GM21515 (cell line): ENCODE results near the gene SLC66A2.
"Not testable (repeated sequence)": the region's sequence is repeated elsewhere in the genome, so short reads cannot be mapped to it uniquely, and the experiment has no call there.

Source experiments
- ATAC-seq: cut with Tn5 transposase; IDR thresholded peaks from one replicate; pipeline ENCODE4 v1.9.1; 2021; ENCODE audit not compliant: unreplicated experiment

SLC66A2 gene

DNA sequence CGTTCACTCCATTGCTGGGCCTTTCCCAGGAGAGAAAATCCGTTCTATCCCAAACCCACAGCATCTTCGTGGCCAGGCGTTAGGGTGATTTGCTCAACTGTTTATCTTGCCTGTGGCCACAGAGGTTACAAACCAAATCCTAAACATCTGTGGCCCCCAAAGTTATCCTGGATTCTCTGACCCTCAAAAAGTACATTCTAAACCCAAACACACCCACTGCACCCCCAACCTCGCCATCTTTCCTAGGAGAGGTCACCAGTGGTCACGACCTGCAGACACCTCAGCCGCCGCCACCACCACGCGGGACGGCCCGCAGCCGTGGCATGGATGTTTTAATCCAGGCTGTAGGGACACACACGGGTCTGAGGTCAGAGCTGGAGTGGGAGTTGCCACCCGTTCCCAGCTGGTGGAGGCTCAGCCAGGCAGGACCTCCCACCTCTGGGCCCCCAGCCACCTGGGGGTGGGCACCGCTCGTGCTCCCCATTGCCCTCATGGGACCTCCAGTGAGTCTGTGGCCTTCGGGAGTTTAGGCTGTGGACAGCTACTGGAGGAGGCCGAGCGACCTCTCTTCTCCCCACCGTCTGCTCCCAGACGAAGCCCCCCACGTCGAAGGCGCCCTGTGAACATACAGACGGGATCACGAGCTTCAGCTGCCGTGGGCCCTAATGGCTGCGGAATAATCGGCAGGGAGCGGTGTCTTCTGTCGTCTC is 81.7 kb downstream of the SLC66A2 start:
- ATAC-seq = no peak

DNA sequence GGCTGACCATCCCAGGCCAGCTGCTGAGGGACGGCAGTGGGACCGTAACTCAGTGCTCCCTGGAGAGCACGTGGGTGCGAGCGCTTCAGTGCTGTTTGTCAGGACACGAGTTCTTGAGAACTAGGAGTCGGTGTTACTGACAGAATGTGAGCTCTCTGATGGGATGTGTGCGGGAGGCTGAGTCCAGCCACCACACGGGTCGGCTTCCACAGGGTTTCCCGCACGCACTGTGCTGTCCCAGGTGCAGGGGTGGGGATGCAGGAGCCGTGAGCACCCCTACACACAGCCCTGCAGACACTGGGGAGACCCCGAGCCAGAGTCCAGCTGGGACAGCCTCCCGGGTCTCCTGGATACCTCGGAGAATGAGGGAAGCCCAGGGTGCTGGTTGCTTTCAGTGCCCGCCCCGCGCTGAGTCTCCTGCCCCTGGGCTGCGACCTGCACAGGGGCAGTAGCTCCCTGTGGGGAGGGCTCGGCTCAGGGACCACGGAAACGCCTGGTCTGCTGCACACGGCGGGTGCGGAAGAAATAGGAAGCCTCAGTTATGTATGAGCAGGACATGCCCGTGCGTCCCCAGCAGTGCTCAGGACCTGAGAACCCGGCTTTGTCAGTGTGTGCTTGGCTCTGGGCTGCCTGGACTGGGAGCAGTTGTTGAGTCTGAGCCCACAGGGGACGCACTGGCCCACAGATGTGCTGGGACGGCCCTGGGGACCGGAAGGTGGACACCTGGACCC is 82.5 kb downstream of the SLC66A2 start:
- no peak for ATAC-seq

DNA sequence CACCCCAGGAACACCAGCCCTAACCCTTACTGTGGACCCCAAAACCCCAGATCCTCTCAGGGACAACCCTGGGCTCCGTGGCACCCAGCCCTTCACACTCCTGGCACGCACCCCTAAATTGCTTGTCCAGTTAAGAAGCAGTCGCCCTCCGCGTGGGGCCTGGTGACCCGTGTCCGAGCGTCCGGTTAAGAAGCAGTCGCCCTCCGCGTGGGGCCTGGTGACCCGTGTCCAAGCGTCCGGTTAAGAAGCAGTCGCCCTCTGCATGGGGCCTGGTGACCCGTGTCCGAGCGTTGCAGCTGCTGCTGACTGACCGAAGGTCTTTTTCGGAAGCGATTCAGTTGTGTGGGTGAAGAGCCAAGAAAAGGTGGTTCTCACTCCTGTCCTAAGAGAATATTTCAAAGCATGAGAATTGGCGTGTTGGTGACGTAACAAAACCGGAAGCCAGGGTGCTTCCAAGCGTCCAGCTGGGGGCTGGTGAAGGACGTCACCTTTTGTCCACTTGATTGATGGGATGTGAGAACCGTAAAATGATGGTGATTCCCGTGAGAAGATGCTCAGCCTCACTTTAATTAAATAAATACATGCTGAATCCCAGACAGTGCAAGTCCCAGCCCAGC is 83.2 kb downstream of the SLC66A2 start:
- ATAC-seq = no peak

DNA sequence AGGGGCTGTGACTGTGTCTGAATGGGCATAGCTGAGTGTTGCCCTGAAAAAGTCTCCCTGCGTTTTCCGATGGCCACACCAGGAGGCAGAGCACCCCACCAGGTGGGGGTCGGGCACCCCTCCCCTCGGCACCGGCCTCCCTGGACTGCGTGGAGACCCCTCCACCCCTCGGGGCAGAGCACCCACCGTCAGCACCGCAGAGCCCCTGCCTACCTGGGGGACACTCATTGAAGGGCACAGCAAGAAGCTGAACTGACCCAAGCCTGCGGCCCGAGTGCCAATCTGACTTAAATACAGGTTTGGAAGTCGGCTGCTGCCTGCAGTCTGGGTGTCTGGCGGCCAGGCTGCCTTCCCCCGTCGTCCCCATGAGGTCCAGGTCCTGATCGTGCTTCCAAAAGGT is 83.8 kb downstream of the SLC66A2 start:
- ATAC-seq = no peak

DNA sequence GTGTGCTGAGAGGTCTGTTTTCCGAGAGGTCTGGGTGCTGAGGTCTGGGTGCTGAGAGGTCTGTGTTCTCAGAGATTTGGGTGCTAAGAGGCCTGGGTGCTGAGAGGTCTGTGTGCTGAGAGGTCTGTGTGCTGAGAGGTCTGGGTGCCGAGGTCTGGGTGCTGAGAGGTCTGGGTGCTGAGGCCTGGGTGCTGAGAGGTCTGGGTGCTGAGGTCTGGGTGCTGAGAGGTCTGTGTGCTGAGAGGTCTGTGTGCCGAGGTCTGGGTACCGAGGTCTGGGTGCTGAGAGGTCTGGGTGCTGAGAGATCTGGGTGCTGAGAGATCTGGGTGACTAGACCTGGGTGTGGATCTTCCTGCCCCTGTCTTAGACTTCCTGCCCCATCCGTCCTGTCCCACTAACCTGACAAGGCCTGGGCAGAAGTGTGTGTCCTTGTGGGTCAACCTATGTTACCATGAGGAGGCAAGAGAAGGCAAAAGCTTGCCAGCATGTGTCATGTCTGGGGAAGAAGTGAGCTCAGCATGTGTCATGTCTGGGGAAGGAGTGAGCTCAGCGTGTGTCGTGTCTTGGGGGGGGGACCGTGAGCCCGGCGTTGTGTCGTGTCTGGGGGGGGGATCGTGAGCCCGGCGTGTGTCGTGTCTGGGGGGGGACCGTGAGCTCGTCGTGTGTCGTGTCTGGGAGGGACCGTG is 84.4 kb downstream of the SLC66A2 start:
- no peak for ATAC-seq

DNA sequence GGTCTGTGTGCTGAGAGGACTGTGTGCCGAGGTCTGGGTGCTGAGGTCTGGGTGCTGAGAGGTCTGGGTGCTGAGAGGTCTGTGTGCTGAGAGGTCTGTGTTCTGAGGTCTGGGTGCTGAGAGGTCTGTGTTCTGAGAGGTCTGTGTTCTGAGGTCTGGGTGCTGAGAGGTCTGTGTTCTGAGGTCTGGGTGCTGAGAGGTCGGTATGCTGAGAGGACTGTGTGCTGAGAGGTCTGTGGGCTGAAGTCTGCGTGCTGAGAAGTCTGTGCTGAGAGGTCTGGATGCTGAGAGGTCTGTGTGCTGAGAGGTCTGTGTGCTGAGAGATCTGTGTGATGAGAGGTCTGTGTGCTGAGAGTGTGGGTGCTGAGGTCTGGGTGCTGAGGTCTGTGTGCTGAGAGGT is 85.5 kb downstream of the SLC66A2 start:
- not testable (repeated sequence) for ATAC-seq

DNA sequence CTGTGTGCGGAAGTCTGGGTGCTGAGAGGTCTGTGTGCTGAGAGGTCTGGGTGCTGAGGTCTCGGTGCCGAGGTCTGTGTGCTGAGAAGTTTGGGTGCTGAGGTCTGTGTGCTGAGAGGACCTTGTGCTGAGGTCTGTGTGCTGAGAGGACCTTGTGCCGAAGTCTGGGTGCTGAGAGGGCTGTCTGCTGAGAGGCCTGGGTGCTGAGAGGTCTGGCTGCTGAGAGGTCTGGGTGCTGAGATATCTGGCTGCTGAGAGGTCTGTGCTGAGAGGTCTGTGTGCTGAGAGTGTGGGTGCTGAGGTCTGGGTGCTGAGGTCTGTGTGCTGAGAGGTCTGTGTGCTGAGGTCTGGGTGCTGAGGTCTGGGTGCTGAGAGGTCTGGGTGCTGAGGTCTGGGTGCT is 86.5 kb downstream of the SLC66A2 start:
- ATAC-seq = not testable (repeated sequence)

DNA sequence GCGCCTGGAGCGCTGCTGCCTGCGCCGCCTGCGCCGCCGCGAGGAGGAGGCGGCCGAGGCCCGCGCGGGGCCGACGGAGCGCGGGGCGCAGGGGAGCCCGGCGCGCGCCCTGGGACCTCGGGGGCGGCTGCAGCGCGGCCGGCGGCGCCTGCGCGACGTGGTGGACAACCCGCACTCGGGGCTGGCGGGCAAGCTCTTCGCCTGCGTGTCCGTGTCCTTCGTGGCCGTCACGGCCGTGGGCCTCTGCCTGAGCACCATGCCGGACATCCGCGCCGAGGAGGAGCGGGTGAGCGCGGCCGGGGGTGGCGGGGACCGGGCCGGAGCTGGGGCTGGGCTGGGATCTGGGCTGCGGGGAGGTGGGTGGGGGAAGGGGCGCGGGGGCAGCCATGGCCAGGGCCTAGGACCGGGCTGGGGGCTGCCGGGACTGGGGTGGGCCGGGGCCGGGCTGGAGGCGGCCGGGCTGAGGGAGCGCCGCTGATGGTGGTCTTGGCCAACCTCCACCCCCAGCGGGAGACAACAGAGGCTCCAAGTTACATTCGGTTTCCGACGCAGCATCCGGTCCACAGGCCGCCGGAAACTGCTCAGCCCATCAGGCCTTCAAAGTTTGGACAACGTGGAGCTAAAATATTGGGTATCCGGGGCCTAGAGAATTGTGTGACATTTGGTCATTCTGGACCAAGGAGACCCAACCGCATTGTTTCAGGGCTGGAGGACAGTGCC is 87.3 kb downstream of the SLC66A2 start:
- no peak for ATAC-seq

DNA sequence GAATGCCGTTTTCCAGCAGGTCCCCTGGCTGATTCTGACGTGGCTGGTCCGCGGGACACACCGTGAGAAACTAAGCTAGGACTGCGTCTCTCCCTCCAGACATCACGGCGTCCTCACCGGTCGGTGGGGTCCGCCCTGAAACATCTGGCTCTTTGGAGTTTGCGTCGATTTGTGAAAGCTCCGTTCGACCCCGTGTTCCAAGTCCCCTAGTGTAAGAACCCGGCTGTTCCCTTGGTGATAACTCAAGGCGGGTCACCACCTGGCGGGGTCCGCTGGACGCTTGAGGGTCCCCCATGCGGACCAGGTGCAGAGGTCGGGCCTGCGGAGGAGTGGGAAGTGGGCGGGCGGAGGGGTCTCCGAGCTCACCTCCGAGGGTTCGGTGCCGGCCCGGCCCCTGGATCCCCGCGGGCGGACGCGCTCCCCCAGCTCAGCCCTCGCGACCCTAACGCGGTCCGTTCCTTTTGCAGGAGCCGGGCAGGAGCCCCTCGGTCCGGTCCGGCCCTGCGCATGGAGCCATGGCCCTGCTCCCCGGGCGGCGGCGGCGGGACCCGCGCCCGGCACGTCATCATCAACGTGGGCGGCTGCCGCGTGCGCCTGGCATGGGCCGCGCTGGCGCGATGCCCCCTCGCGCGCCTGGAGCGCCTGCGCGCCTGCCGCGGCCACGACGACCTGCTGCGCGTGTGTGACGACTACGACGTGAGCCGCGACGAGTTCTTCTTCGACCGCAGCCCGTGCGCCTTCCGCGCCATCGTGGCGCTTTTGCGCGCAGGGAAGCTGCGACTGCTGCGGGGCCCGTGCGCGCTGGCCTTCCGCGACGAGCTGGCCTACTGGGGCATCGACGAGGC is 88.1 kb downstream of the SLC66A2 start:
- ATAC-seq = no peak

DNA sequence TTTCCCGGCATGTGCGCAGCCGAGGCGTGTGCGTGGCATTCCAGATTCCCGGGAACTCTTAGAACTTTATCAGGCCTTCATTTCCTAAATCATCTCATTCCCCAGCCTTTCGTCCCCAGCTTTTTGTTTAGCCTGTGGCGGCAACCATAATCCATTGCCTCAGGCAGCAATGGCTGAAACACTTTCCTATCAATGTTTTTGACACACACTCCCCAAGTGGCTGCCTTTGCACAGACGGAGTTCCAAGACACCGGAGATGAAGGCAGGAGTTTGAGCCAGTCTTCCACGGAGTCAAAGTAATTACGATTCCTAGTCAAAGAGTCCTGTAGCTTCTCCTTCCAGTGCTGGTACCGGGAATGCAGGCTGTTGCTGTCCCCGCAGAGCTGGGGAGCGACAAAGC is 88.9 kb downstream of the SLC66A2 start:
- no peak for ATAC-seq

DNA sequence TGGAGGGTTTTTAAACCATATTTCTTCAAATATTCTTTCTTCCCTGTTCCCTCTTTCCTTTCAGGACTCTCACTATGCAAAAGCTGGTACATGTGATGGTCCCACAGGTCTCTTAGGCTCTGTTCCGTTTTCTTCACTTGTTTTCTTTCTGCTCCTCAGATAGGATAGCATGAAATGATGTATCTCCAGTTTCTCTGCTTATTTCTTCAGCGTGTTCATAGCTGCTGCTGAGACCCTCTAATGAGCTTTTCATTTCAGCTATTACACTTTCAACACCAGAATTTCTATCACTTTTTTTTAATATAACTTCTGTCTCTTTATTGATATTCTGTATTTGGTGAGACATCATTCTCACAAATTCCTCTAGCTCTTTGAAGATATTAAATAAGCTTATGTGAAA is 89.8 kb downstream of the SLC66A2 start:
- ATAC-seq = no peak

DNA sequence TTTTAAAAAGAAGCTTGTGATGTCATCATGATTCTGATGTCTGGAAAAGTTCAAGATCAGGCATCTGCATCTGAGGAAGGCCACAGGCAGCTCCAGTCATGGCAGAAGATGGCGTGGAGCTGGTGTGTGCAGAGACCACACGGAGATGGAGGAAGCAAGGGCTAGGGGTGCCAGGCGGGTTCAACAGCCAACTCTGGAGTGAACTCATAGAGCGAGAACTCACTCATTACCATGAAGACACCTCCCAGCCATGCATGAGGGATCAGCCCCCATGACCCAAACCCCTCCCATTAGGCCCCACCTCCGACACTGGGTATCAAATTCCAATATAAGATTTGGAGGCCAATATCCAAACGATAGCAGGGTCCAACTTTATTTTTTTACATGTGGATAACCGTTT is 92.1 kb downstream of the SLC66A2 start:
- ATAC-seq = no peak

DNA sequence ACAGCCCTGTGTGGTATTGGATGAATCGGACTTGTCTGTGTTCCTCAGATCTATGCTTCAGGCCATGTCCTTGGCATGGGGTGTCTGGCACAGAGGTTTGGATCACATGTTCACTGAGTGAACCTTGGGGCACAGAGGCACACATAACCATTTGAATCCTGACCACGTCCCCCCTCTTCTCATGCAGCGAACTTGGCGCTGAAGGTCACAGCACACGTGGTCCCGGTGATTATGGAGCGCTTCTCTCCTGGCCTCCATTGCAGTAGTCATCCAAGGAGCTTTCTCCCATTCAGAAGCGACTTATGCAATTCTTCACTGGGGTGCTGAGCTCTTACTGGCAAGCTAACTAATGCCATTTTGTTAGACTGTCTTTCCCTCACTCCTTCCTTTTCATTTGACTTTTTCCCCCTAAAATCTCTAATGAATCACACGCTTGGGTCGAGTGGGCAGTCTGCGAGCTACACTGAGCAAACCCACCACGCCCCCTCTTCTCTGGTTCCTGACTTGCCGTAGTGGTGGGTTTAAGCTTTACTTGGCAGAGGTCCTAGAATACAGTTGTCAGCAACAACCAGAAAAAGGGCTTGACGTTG is 94.3 kb downstream of the SLC66A2 start:
- no peak for ATAC-seq

DNA sequence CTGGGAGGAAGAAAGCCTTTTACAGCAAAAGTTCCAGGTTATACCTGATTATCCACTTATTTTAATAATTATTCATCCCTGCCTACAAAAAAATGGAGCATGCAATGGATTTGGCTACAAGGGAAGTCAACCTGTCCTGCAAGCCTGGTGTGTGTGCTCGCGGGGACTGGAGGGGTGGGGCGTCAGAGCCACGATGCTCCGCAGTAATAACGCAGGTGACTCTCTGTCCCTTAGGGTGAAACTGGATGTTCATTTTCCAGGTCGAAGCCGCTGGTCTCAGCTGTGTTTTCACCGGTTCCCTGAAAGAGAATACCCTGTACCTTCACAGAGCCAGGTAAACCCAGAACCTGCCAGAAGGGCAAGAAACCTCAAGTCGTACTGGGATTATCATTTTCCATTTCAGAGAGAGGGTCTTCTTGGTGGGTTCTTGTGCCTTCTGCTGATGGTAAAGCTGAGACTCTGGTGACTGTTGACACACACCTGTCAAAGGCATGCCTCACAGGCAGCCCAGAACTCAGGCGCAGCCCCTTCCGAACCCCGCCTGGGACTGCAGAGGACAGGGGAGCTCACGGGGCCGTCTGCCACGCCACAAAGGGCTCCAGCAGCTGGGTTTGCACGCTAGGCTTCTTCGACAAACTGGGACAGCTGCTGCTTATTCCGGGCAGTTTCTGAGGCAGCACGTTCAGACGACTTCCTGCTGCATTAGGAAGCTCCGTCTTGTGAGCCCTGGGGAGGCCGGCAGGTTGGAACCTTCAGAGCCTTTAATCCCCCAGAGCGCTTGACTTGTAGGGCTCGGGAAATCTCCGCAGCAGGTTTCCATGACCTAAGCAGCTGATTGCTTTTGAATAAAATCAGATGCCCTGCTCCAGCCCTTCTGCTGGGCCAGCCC is 95.1 kb downstream of the SLC66A2 start:
- ATAC-seq = peak; percentile 68

DNA sequence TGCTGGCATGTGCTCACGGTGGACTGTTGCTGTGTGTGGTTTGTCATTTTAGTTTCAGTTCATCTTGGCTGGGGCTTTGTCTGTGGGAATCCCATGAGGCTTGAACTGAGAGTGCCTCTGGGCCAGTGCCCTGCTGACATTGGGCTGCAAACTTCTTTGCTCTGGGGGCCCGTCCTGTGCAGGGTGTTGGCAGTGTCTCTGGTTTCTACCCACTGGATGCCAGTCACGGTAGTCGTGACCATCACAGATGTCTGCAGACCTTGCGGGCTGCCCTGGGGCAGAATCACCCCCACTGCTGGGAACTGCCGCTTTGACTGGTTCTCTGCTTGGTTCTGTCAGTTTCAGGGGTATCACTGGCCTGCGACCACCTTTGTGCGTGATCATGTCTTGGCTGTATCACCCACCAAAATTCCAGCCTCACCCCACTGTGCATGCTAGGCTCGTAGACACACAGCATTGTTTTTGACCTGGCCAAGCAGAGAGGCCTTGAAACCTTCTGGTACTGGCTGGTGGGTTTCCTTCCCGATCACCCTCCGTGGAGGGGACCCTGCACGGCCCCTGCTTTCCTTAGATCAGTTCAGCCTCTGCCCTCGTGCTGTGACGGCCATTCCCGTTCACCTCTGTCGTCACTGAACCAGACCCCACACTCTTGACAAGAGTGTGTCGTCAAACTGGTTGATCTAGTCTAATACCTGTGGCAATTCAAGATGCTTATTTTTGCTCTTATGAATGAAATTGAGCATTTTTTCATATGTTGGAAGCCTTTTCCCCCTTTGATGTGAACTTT is 96.1 kb downstream of the SLC66A2 start:
- ATAC-seq = peak; percentile 67

DNA sequence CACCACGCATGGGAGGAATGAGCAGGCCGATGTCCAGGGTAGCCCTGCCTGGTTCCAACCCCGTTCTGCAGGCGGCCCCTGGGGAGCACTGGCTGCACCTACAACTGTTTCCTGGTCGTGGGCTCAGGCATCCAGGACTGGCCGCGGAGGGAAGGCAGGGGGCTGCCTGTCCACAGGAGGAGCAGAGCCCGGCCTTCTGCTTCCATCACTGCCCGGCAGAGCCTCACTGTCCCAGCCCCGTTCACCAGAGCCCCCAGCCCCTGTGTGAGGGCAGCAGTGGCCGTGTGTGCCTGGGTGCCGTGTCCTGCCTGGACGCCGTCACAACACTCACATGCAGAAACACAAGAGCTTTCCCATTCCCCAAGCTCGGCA is 97.5 kb downstream of the SLC66A2 start:
- ATAC-seq = no peak

DNA sequence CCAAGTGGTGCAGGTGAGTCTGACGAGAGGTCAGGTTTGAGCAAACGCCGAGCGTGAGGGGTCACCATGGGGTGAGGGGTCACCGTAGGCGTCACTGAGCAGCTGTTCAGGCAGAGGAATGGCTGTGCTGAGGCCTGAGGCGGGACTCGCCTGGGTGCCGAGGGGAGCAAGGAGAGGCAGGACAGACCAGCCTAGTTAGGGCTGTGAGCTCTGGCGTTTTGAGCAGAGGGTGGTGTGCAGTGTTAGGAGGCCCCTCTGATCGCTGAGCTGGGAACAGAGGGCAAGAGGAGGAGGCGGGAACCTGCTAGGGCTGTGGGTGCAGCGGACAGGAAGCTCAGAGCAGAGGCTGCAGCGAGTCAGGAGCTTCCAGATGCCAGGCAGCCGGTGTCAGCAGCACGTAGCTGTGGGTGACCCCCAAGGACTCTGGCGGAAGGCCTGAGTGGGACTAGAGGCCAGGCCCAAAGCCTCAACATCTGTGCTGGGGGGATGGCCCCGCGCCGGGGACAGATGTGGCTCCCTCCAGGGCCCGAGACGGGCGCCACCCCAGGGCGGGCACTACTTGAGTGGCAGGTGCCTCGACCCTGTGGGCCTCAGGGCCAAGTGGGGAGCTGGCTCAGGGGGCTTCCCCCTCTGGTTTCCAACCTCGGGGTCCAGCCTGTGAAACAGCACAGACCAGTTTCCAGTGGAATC is 98.0 kb downstream of the SLC66A2 start:
- no peak for ATAC-seq
